NCI-H510A treated with DMSO at 0.1 percent for 48 hours (cell line): ENCODE results near the gene ETFB.

Experiments used
- DNase-seq: peaks from one replicate; lab custom pipeline; 2025; lab: John Stamatoyannopoulos, UW

ETFB gene

DNA sequence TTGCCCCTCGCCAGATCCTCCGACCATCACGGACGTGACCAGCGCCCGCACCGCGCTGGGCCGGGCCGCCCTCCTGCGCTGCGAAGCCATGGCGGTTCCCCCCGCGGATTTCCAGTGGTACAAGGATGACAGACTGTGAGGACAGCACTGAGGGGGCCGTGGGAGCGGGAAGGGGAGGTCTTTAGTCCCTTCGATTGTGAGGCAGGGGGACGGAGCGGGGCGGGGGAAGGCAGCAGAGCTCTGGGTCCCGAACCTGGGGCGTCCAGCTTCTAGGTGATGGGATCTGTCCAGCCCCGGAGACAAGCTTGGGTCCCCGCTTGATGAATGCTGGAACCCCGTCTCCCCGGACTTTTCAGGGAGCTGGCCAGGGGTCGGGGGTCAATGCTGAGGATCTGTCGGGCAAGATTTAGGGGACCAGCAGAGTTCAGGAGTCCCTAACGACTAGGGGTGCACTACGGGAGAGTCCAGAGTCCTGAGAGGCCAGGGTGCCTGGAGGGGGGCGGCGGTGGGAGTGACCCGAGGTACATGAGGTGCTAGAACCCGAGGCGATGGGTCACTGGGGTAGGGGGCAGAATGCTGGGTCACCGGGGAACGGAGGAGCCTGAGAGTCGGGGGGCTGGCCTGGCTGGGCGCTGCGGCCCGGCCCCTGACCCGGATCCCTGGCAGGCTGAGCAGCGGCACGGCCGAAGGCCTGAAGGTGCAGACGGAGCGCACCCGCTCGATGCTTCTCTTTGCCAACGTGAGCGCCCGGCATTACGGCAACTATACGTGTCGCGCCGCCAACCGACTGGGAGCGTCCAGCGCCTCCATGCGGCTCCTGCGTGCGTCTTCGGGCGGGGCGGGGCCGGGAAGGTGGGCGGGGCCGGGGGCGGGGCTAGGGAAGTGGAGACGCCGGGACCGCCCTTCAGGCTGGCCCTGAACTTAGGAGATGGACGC is 38.9 kb downstream of the ETFB start:
- no peak for DNase-seq

DNA sequence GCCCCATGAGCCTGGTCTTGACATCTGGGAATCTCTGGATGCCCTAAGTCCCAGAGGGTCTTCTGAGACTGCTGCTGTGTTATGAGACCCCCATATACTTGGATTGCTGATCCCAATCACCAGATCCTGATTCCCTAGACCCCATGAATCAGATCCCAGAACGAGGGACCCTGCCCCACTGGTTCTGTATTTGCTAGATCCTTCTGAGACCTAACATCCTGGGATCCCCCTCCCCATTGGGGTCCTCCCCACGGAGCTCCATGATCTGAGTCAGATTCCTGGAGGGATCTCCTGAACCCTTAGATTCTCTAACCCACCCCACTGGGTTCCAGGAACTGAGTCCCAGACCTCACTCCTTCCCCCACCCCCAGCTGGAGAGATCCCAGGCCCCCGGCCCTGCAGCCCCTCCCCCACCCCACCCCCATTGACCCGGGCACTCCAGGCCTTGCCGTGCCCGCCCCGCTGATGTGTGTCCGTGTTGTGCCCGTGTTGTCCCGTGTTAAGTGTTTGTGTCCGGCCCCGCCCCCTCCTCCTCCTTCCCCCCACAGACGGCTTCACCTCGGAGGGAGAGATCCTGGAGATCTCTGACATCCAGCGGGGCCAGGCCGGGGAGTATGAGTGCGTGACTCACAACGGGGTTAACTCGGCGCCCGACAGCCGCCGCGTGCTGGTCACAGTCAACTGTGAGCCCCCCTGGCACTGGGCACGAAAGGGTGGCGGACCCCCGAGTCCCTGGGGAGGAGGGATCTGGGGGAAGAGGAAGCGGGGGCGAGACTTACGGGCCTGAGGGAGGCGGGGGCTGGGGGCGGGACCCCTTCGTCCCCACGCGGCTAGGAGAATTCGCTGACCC is 39.7 kb downstream of the ETFB start:
- DNase-seq: no peak

DNA sequence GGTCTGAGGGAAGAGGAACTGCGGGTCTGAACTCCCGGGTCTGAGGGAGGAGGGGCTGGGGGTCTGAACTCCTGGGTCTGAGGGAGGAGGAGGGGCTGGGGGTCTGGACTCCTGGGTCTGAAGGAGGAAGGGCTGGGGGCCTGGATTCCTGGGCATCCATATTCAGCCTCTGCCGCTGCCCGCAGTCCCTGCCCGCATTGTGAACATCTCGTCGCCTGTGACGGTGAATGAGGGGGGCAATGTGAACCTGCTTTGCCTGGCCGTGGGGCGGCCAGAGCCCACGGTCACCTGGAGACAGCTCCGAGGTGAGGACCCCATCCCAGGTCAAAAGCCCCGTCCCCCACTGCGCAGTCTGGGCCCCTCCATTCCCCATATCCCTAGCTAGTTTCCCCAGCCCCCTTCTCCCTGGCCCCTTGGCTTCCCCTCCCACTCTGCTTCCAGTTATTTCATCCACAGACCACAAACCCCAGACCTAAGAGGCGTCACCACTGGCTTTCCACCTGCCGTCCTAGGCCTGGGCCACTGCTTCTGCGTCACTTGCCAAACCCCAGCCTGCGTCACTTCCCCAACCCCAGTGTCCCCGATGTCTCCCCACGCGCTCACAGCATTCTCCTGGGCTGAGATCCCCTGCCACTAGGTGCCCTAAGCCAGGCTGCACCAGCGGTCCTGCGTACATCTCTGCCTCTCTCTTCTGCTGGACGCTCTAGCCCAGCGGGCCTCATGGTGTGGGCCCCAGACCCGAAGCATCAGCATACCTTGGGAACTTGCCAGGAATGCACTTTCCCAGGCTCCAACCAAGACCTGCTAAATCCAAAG is 40.8 kb downstream of the ETFB start:
- DNase-seq: no peak

DNA sequence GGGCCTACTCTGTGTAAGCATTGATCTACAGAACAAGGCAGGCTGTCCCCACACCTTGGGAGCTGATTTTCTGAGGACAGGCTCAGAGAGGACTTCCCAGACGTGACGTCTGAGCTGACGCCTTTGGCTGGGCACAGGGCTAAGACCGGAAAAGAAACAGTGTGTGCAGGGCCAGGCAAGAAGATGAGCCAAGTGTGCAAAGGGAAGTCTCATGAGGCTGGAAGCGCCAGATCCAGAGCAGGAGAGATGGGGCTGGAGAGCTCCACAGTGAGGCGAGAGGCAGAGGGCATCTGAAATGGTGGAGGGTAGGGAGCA is 42.1 kb downstream of the ETFB start:
- DNase-seq: no peak

DNA sequence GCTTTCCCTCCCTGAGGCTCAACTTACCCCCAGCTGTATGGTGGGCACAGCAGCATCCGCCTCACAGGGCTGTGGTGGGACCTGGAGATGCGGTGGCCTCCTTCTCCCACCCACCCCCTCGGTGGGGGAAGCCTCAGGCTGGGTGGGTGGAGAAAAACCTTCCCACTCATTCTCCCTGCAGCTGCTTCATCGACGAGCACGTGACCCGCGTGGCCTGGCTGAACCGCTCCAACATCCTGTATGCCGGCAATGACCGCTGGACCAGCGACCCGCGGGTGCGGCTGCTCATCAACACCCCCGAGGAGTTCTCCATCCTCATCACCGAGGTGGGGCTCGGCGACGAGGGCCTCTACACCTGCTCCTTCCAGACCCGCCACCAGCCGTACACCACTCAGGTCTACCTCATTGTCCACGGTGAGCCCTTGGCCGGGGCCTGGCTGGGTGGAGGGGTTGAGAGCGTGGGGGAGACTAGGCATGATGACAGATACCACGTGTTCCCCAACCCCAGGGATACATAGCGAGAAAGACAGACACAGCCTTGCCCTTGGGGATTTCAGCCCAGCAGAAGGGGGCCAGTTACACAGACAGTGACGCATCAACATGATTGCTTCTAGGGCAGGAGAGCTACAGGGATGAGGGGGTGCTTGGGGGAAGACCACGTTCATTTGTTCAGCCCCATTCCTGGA is 42.6 kb downstream of the ETFB start:
- no peak for DNase-seq

DNA sequence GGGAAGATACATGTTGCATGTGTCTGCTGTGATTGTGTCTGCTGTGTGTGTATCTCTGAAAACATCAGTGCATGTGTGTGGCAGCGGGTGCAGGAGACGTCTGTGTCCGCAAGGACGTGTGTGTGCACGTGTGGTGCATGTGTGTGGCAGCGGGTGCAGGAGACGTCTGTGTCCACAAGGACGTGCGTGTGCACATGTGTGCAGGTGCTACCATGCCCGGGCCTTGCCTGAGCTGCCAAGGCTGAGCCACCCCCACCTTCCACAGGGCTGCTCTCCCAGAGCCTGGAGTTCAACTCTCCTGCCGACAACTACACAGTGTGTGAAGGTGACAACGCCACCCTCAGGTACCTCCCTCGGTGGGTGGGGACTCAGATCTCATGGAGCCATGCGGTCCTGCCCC is 44.4 kb downstream of the ETFB start:
- no peak for DNase-seq

DNA sequence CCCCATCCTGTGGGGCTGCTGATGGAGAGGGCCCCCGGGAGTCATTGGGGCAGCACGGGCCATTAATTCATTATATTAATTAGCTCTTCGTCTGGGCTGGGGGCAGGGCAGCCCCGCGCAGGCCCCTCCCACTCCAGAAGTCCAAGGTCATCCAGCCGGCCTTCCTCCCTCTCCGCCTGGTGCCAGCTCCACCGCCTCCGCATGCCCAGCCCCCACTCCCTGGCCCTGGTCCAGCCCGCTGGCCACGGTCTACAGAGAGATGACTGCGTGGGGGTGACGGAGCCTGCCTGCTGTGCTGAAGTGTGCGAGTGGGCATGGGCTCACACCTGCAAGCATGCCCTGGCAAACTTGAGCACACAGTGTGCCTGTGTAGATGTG is 45.9 kb downstream of the ETFB start:
- no peak for DNase-seq

DNA sequence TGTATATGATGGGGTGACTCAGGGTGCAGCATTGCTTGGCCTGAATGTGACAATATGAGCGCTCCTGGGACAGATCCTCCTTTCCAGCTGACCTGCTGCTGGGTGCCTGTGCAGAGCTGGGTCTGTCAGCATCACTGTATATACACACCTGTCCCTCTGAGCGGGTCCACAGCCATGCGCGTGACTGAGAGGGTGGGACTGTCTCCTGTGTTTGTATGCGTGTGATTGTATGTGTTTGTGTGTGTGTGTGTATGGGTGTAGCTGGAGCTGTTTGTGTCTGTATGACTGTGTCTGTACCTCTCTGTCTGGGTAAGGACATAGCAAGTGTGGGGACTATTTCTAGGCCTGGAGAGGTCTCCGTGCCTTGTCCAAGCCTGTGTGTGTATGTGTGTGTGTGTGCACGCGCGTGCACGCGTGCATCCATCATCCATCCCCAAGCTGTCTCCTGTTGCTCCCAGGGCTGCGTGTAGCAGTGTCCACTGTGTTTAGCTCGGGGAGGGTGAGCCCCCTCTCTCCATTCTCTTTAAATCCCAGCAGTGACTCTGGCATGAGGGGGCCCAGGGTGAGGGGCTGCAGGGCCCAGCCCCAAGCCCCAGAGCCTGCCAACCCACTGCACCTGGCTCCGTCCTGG is 46.4 kb downstream of the ETFB start:
- no peak for DNase-seq

DNA sequence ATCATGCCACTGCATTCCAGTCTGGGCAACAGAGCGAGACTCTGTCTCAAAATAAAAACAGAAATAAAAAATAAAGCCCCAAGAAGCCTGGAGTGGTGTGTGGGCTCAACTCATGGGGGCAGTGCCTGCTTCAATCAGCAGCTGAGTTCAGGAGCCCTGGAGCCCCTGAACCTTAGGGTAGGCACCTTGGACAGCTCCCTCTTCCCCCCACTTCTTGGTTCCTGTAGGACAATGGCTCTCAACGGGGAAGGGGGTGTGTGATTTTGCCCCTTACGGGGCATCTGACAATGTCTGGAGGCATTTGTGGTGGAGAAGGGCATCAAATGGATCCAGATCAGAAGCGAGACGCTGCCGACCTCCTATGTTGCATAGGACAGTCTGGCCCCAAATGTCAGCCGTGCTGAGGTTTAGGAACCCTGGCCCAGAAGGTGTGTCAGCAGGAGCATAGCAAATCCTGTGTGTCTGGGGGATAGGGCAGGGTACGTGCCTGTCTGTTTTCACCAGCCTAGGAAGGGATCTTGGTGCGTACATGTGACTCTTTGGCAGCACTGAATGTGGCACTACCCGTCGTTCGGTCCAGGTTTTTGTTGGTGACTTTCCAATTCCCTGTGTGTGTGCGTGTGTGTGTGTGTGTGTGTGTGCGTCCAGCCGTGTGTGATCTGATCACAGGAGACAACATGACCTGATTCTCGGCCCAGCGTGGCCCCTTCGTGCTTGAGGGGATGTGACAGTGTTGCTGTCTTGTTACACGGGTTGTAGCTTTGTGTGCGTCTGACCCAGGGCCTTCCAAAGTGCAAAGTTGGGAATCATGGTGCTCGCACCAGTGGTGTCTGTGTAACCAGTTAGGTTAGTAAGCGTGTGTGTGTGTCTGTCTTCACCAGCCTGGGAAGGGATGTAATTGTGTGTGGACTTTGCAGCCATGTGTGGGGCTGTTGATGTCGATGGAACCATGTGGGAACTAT is 47.2 kb downstream of the ETFB start:
- no peak for DNase-seq

DNA sequence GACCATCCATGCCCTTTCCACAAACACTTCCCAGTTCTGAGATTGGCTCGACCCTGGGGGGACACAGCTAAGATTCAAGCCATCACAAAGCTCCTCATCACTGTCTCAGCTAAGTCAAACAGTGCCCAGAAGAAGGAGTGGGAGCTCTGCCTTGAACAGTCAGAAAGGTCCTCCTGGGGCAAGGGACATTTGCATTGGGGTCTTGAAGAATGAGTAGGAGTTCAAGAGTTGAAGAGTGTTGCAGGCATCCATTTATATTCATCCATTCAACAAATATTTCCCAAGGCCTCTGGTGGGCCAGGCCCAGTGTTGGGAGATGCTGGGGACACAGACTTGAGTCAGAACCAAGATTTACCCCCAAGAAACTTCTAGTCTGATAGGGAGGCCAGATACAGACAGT is 48.2 kb downstream of the ETFB start:
- DNase-seq: no peak

DNA sequence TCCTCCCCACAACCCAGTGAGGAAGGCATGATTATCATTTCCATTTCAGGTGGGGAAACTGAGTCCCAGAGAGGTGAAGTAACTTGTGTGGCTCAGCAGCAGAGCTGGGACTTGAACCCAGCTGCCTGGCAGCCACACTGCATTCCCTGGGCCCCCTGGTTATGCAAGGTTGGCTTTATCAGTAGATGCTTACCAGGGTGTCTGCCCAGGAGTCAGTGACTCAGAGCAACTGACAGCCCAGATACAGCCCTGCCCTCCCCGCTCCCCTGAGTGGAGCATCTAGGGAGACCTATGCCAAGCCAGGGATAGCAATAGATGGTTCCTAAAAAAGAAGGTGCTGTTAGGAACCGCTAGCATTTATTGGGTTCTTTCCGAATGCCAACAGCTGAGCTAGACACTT is 48.8 kb downstream of the ETFB start:
- DNase-seq: no peak

DNA sequence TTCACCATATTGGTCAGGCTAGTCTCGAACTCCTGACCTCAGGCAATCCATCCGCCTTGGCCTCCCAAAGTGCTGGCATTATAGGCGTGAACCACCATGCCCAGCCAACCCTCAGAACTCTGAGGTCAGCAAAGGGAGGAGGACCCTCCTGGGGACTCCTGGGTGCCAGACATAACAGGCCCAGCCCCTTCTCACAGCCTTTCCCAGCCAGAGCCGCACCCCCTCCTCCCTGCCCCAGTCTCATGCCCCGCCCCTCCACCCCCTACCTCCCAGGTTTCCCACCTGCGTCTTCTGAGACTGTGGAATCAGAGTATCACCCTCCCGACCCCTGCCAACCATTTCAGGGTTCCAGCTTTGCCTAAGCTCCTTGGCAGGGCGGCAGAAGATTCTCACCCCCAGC is 49.5 kb downstream of the ETFB start:
- DNase-seq: no peak

DNA sequence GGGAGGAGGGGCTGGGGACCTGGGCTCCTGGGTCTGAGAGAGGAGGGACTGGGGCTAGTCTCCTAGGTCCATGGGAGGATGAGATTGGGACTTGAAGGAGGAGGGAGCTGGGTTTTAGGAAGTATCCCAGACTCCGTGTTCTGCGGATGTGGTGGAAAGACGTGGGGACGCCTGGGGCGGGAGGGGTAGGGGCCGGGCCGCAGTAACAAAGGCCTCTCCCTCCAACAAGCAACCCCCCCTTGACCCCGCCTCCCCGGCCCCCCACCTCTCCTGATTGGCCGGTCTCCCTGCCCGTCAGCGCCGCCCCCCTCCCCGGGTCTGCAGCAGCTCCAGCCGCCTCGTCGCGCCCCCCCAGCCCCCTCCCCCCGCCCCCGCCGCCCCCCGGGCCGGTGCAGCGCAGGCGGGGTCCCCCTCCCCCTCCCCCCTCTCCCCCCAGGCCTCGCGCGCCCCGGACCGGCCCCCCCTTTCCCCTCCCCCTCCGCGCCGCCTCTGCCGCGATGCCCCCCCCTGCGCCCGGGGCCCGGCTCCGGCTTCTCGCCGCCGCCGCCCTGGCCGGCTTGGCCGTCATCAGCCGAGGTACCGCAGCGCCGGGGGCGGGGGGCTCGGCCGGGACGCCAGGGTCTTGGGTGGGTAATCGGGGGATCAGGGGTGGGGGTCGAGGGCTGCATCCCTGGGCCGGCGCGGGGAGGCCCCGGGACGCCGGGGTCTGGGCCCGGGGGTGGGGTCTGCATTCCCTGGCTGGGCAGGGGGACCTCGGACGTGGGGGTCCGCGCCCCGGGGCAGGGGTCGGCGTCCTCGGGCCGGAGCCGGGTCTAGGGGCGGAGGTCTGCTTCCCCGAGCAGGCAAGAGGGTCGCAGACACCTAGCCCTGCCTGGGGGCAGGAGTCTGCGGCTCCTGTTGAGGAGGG is 54.6 kb downstream of the ETFB start, which contains the start of gene IGLON5:
Gene IGLON5 (plus strand): TSS at position 294 of the 907 bp plus-strand sequence. CDS start 204 bp downstream, at position 498.
- no peak for DNase-seq

DNA sequence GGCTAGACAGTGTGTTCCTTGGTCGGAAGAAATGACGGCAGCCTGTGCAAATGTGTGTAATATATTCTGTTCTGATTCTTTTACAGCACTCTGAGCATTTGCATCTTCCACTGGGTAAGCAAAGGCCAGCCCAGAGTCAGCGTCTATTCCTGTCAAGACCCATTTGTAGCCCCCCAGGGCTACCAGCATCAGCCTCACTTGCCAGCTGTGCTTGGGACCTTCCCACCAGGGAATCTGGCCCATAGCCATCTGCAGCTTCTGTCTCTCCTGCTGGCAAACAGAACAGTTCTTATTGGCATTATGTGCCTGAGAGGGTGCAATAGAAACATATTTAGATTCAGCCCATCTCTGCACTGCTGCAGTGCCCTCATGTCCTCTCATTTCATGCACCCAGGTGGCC is 60.7 kb downstream of the ETFB start:
- DNase-seq: no peak

DNA sequence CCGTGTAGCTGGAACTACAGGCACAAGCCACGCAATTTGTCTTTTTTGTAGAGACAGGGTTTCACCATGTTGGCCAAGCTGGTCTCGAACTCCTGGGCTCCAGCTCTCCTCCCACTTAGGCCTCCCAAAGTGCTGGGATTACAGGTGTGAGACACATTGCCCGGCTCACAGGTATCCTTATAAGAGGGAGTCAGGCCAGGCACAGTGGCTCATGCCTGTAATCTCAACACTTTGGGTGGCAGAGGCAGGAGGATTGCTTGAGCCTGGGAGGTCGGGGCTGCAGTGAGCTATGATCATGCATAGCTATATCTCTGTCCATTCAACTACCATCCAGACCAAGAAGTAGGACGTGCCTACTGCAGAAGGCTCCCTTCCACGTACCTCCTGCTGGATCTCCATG is 64.9 kb downstream of the ETFB start:
- DNase-seq: no peak

DNA sequence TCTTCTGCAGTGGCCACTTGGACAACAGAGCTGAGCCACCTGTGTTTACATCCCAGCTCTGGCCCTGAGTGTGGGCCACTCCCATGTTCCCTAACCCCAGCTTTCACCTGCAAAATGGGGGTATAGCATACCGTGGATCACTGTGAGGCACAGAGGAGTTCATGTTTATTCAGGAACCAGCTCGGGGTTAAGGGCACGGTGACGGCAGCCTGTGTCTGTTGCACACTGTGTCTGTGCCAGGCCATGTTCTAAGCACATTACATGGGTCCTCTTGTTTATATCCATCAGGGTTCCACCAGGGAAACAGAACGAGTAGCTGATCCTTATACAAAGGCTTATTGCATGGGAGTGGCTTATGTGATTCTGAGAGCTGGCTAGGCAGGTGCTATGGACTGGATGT is 68.8 kb downstream of the ETFB start:
- no peak for DNase-seq

DNA sequence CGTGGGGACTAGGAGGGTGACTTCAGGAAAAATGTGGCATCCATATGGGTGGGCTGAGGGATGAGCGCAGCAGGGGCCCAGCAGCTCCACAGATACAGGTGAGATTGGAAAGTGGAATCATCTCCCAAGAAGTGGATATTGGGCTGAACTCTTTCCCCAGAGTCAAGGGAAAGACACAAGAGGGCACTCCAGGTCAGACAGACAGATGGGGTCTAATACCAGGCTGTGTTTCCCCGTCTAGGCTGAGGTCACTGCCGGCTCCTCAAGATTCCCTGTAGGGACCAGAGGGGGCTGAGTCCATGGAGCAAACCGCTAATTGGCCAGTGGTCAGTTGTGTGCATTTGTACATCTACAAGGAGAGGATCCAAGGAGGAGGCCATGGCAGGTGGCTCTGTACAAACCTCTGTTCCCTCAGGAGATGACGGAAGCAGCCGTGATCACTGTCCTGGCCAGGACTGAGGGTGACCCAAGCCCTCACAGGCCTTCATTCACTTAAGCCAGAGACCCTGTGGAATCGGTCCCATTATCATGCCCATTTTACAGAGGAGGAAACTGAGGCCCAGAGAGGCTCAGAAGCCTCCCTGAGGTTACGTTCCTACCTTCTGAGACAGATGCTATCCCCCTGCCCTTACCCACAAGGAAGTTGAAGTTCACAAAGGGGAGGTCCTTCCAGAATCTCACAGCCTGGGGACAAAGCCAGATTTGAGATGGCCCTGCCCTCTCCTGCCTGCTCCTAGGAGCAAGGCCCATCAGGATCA is 69.7 kb downstream of the ETFB start:
- DNase-seq: no peak

DNA sequence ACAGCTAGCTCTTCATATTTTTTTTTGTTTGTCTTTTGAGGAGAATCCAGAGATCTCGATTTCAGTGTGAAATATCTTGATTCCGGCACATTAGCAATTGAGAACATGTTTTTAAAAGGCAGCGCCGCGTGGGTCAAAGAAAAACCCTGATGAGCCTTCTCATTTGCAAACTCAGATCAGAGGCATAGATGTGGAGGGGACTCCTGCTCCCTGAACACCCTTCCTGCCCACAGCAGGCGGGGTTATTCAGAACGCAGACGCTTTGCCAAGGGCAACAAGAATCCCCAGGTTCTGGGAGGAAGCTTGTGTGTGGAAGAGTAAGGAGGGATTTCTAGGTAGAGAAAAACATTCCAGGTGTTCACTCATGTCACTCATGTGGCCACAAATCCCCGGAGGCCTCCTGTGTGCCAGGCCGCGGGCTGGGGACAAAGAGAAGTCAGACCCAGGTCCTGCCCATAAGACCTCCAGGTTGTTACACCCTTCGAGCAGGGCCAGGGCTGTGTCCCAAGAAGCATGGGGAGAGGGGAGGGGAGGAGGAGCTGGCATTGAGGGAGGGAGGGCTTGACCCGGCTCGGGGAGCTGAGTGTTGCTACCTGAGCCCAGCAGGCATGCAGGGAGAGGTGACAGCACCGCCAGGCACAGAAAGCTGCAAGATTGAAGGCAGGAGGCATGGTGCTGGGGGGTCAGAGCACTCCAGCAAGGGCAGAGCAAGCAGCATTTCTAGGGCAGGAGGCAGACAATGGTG is 70.6 kb downstream of the ETFB start:
- DNase-seq: no peak
